Loucy (cell line): ENCODE measurements around the gene ADORA1.

ENCODE experiments used
- EZH2phosphoT487 ChIP-seq: fragments of 200-600 bp; IDR thresholded peaks from 2 replicates; pipeline ENCODE4 v1.6.1; 2018; ENCODE audit warnings: antibody characterized with exemption, mild to moderate bottlenecking, moderate library complexity, borderline replicate concordance
- TF ChIP-seq, protein P1 (sequence below): fragments of 200-600 bp; sonication (generic); conservative IDR thresholded peaks from 2 replicates; pipeline ENCODE4 v1.5.1; 2014; ENCODE audit warnings: mild to moderate bottlenecking, antibody characterized with exemption, low read length

DNA sequence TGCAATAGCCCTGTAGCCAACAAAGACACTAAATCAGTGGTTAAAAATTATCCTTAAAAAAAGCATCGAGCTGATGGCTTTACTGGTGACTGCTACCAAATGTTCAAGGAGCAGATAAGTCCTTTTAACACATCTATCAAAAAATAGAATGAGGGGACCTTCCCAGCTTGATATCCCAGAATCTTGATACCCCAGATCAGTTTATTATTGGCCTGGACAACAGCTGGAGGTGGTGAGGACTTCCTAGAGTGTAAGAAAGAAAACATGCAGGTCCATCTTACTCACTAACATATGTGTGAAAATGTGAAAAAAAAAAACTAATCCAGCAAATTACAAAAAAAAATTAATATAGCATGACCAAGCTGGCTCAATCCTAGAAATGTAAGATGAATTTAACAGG is 80.7 kb downstream of the ADORA1 start:
- TF ChIP-seq, protein P1, sequence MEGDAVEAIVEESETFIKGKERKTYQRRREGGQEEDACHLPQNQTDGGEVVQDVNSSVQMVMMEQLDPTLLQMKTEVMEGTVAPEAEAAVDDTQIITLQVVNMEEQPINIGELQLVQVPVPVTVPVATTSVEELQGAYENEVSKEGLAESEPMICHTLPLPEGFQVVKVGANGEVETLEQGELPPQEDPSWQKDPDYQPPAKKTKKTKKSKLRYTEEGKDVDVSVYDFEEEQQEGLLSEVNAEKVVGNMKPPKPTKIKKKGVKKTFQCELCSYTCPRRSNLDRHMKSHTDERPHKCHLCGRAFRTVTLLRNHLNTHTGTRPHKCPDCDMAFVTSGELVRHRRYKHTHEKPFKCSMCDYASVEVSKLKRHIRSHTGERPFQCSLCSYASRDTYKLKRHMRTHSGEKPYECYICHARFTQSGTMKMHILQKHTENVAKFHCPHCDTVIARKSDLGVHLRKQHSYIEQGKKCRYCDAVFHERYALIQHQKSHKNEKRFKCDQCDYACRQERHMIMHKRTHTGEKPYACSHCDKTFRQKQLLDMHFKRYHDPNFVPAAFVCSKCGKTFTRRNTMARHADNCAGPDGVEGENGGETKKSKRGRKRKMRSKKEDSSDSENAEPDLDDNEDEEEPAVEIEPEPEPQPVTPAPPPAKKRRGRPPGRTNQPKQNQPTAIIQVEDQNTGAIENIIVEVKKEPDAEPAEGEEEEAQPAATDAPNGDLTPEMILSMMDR: no peak
- TF ChIP-seq EZH2phosphoT487: no peak
